ENCODE measurements around the gene C1QTNF8.
A peak's percentile ranks its signal among the peaks of the same experiment; 100 is the strongest.

Gene C1QTNF8

GRCh38 chr16:1061769-1062505, 34.1 kb downstream of the C1QTNF8 start:
- TF ChIP-seq, protein P1, sequence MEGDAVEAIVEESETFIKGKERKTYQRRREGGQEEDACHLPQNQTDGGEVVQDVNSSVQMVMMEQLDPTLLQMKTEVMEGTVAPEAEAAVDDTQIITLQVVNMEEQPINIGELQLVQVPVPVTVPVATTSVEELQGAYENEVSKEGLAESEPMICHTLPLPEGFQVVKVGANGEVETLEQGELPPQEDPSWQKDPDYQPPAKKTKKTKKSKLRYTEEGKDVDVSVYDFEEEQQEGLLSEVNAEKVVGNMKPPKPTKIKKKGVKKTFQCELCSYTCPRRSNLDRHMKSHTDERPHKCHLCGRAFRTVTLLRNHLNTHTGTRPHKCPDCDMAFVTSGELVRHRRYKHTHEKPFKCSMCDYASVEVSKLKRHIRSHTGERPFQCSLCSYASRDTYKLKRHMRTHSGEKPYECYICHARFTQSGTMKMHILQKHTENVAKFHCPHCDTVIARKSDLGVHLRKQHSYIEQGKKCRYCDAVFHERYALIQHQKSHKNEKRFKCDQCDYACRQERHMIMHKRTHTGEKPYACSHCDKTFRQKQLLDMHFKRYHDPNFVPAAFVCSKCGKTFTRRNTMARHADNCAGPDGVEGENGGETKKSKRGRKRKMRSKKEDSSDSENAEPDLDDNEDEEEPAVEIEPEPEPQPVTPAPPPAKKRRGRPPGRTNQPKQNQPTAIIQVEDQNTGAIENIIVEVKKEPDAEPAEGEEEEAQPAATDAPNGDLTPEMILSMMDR (IDR thresholded peaks at IDR 0.05): no peak

DNA sequence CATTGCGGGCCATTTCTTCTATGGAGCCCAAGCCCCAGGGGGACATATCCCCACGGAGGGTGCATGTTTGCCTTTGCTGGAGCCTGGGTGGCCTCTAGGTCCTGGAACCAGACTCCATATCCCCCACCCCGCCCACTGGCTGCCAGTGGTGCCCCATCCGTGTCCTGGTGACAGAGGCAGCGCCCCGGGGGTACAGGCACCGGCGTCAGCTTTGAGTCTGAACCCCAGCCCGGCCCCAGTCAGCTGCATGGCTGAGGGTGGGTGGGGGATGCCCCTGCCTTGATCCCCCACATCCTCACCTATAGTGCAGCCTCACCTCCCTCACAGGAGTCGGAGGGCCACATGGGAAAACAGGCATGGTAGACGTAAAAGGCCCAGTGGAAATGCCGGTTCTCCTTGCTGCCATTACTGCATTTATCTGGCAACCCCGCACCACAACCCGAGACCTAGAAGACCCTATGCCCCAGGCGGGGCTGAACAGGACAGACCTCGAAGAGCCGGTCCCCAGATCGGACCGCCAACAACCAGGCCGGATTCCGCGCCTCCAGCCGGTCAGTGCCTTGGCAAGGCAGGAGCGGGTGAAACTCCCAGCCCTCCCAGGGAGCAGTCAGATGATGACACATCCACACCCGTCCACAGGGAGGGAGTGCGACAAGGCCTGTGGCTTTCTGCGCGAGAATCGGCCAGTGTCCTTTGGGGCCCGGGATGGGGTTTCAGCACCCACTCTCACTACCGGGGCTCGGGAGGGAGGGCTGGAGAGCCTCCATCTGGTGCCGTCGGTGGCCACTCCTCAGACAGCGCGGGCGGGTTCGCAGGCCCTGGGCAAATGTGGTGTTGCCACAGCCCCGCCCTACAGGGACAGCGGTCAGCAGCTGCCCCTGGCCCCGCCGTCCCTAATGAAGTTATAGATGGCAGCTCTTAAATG, 35.4 kb downstream of the C1QTNF8 start:
- TF ChIP-seq, protein P1 (IDR thresholded peaks at IDR 0.05): no peak

DNA sequence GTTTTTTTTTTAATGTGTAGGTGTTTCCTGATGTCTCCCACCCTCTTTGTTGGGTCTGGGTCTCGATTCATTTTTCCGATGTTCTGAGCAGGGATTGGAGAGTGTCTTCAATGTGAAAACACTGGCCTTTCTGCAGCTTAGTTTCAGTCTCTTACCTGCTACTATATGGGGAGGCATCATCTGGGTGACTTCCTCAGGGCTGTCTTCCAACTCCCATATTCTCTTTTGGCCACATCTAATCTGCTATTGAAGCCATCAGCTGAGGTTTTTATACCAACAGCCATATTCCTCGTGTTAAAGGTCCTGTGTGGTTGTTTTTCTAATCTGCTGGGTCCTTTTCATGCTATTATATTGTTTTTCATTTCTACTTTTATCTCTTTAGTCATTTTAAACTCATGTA, 36.7 kb downstream of the C1QTNF8 start:
- TF ChIP-seq, protein P1 (IDR thresholded peaks at IDR 0.05): no peak

DNA sequence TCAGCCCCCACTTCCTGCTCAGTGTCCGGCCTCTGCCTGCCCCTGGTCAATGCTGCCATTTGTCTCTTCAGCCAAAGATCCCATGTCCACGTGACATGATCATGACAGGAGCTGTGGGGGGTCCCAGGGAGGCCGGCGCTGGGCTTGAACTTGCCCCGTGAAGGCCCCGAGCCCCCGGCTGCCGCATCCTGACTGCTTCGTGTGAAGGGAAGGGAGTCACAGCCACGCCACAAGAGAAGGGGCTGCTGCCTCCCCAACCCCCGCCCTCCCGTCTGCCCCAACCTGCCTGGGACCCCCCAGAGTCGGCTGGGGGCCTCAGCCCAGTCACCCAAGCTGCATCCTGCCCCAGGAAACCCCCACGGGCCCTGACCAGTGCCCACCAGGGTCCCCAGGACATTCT, 37.8 kb downstream of the C1QTNF8 start:
- TF ChIP-seq, protein P1 (IDR thresholded peaks at IDR 0.05): no peak

DNA sequence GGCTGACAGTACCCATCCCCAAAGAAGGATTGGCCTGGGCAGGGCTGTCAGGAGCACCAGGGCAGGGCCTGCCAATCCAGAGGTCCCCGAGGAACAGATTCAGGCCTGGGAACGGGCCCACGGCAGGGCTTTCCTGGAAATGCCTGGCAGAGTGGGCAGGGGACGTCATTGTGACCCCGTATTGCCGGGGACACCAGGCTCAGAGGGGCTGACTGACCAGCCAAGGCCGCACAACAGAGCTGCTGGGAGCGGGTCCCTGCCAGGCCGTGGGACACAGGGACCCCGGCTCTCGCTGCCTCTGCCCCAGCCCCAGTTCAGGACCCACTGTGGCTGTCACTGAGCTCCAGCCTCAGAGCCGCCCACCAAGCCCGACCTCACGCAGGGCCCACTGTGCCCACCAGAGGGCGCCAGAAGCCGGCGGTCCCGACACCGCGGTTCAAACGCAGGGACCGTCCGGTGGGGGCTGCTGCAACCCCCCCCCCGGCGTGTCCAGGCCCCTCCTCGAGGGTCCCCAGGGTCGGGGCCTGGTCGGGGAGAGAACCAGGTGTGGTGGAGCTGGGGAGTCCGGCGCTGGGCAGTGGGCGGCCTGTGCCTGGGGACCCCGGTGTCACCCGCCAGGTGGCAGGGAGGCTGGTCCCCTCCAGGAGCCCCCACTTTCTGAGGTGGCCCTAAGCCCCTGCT, 38.7 kb downstream of the C1QTNF8 start:
- TF ChIP-seq, protein P1 (IDR thresholded peaks at IDR 0.05): peak; percentile 91

GRCh38 chr16:1056196-1056595, 39.8 kb downstream of the C1QTNF8 start:
- TF ChIP-seq, protein P1 (IDR thresholded peaks at IDR 0.05): no peak

- TF ChIP-seq, protein P1 (IDR thresholded peaks at IDR 0.05): no peak
These were observed 40.5 kb downstream of the C1QTNF8 start for GRCh38 chr16:1055557-1055924.
